IMR-90 (cell line): ENCODE measurements around the gene RERE. TPM values are rescaled to one million over a fixed set of nuclear protein-coding genes. Genes with fewer than 3 reads are reported as not detected.
A peak's percentile ranks its signal among the peaks of the same experiment; 100 is the strongest.

ENCODE experiments used
- ATAC-seq: fragments of 200-7000 bp; cut with Tn5 transposase; 2 replicates; pipeline ENCODE4 v1.9.1; 2020; ENCODE audit warnings: low read depth, mild to moderate bottlenecking, moderate library complexity
- BruUV-seq: library from RNA; stranded (reverse); fragments of 400-500 nt; replicated peaks from 2 replicates; lab custom pipeline; 2021; lab: Mats Ljungman, UMichigan
- CTCF ChIA-PET: fragments of 300-600 bp; formaldehyde crosslinking; extraction: SDS; loops from one replicate; lab custom pipeline; 2021; ENCODE audit warnings: antibody characterized with exemption; lab: Yijun Ruan, JAX
- POLR2A ChIA-PET: fragments of 300-600 bp; sonication (Branson Sonifier 250); formaldehyde crosslinking; loops from one replicate; lab custom pipeline; 2022; ENCODE audit warnings: antibody characterized with exemption; ENCODE audit not compliant: unreplicated experiment; lab: Charles Lee
- DNase-seq: peaks from one replicate; pipeline ENCODE4 v3.0.0; 2013
- H2AFZ ChIP-seq: replicated peaks from 2 replicates; pipeline ENCODE3; 2013; ENCODE audit warnings: low read length, mild to moderate bottlenecking; ENCODE audit not compliant: poor library complexity
- H2AK5ac ChIP-seq: 2 replicates; pipeline ENCODE4 v1.6.1; 2013; ENCODE audit warnings: low read depth, low read length, inconsistent platforms
- H2AK9ac ChIP-seq: replicated peaks from 2 replicates; pipeline ENCODE3; 2013; ENCODE audit warnings: mild to moderate bottlenecking, low read depth, low read length, moderate library complexity; ENCODE audit not compliant: poor library complexity
- H2BK120ac ChIP-seq: 2 replicates; pipeline ENCODE4 v1.6.1; 2013; ENCODE audit warnings: low read depth, low read length, inconsistent platforms
- H2BK15ac ChIP-seq: 3 replicates; pipeline ENCODE4 v1.6.1; 2013; ENCODE audit warnings: low read depth, low read length, inconsistent platforms
- H2BK20ac ChIP-seq: 2 replicates; pipeline ENCODE4 v1.6.1; 2013; ENCODE audit warnings: low read depth, mild to moderate bottlenecking, inconsistent platforms, low read length, moderate library complexity
- H2BK5ac ChIP-seq: 2 replicates; pipeline ENCODE4 v1.6.1; 2013; ENCODE audit warnings: mild to moderate bottlenecking, low read depth, low read length, inconsistent platforms; ENCODE audit not compliant: poor library complexity, severe bottlenecking
- H3K14ac ChIP-seq: replicated peaks from 2 replicates; pipeline ENCODE4 v1.6.1; 2013; ENCODE audit warnings: low read depth, low read length, inconsistent platforms
- H3K18ac ChIP-seq: 2 replicates; pipeline ENCODE4 v1.6.1; 2013; ENCODE audit warnings: low read depth, low read length, control low read depth
- H3K23ac ChIP-seq: 2 replicates; pipeline ENCODE4 v1.6.1; 2013; ENCODE audit warnings: low read depth, low read length, inconsistent platforms
- H3K27ac ChIP-seq: 2 replicates; pipeline ENCODE4 v1.5.1; 2013; ENCODE audit warnings: mild to moderate bottlenecking, control low read depth, low read length; ENCODE audit not compliant: insufficient read depth
- H3K27me3 ChIP-seq: 2 replicates; pipeline ENCODE4 v1.6.1; 2013; ENCODE audit warnings: low read length; ENCODE audit not compliant: control insufficient read depth, insufficient read depth
- H3K36me3 ChIP-seq: 2 replicates; pipeline ENCODE4 v1.6.1; 2013; ENCODE audit warnings: low read length, mixed read lengths; ENCODE audit not compliant: control insufficient read depth, insufficient read depth
- H3K4ac ChIP-seq: 2 replicates; pipeline ENCODE4 v1.6.1; 2013; ENCODE audit warnings: low read depth, low read length, inconsistent platforms
- H3K4me1 ChIP-seq: 2 replicates; pipeline ENCODE4 v1.6.1; 2013; ENCODE audit warnings: low read length, mixed read lengths; ENCODE audit not compliant: control insufficient read depth, insufficient read depth
- H3K4me2 ChIP-seq: 2 replicates; pipeline ENCODE4 v1.6.1; 2013; ENCODE audit warnings: low read depth, mild to moderate bottlenecking, control low read depth, low read length, moderate library complexity
- H3K4me3 ChIP-seq: 2 replicates; pipeline ENCODE4 v1.5.1; 2013; ENCODE audit warnings: low read depth, mild to moderate bottlenecking, control low read depth, low read length, moderate library complexity; ENCODE audit not compliant: insufficient read depth
- H3K56ac ChIP-seq: 2 replicates; pipeline ENCODE4 v1.6.1; 2013; ENCODE audit warnings: low read length, inconsistent platforms; ENCODE audit not compliant: insufficient read depth; ENCODE audit errors: extremely low read depth
- H3K79me1 ChIP-seq, 2 experiments: 2 replicates each; pipeline ENCODE4 v1.6.1; 2013; ENCODE audit warnings: low read length in 2 of 2, inconsistent platforms in 1 of 2, low read depth in 1 of 2
- H3K9ac ChIP-seq: 2 replicates; pipeline ENCODE4 v1.6.1; 2013; ENCODE audit warnings: low read depth, low read length, control low read depth
- H3K9me1 ChIP-seq: 2 replicates; pipeline ENCODE4 v1.6.1; 2013; ENCODE audit warnings: low read length, inconsistent platforms; ENCODE audit not compliant: insufficient read depth
- H3K9me3 ChIP-seq: 2 replicates; pipeline ENCODE4 v1.6.1; 2013; ENCODE audit warnings: low read length; ENCODE audit not compliant: control insufficient read depth, insufficient read depth
- H4K20me1 ChIP-seq: 2 replicates; pipeline ENCODE4 v1.6.1; 2013; ENCODE audit warnings: low read length, inconsistent platforms; ENCODE audit not compliant: insufficient read depth
- H4K5ac ChIP-seq: 2 replicates; pipeline ENCODE4 v1.6.1; 2013; ENCODE audit warnings: mild to moderate bottlenecking, low read depth, low read length, control low read depth
- H4K8ac ChIP-seq, 2 experiments: 2 replicates each; pipeline ENCODE4 v1.6.1; 2013; ENCODE audit warnings: low read depth in 2 of 2, low read length in 2 of 2, control low read depth in 1 of 2, inconsistent platforms in 1 of 2
- H4K91ac ChIP-seq: 2 replicates; pipeline ENCODE4 v1.6.1; 2013; ENCODE audit warnings: low read depth, low read length, inconsistent platforms; ENCODE audit not compliant: insufficient read depth
- BHLHE40 ChIP-seq: fragments of 150-350 bp; IDR thresholded peaks from 2 replicates; pipeline ENCODE4 v1.6.1; 2016; ENCODE audit warnings: mild to moderate bottlenecking, low read depth, low read length
- CEBPB ChIP-seq: IDR thresholded peaks from 2 replicates; pipeline ENCODE4 v1.6.1; 2012; ENCODE audit warnings: low read depth, low read length, improper control_type of control experiment
- FOS ChIP-seq: fragments of 150-350 bp; IDR thresholded peaks from 2 replicates; pipeline ENCODE4 v1.6.1; 2016; ENCODE audit warnings: low read depth, low read length
- MAZ ChIP-seq: IDR thresholded peaks from 2 replicates; pipeline ENCODE4 v1.6.1; 2012; ENCODE audit warnings: low read depth, mild to moderate bottlenecking, low read length, improper control_type of control experiment, moderate library complexity, borderline replicate concordance
- POLR2A ChIP-seq: IDR thresholded peaks from 2 replicates; pipeline ENCODE4 v1.6.1; 2012; ENCODE audit warnings: mild to moderate bottlenecking, low read depth, low read length
- RCOR1 ChIP-seq: IDR thresholded peaks from 2 replicates; pipeline ENCODE4 v1.6.1; 2012; ENCODE audit warnings: mild to moderate bottlenecking, low read length, improper control_type of control experiment; ENCODE audit not compliant: insufficient replicate concordance
- RFX5 ChIP-seq: IDR thresholded peaks from 2 replicates; pipeline ENCODE4 v1.8.0; 2012; ENCODE audit warnings: low read depth, mild to moderate bottlenecking, low read length, moderate library complexity
- SMC3 ChIP-seq: fragments of 150-350 bp; IDR thresholded peaks from 2 replicates; pipeline ENCODE4 v1.6.1; 2016; ENCODE audit warnings: low read depth, mild to moderate bottlenecking, antibody characterized with exemption, low read length, moderate library complexity
- WGBS, 2 experiments: methylation state at CpG; one replicate each; pipeline versions ENCODE4 v1.1.5 to v1.1.7; 2013; ENCODE audit warnings: missing lambda C conversion rate in 2 of 2; ENCODE audit not compliant: insufficient read length in 1 of 2; ENCODE audit errors: extremely low coverage in 2 of 2; 5-methylcytosine and 5-hydroxymethylcytosine counted together
- dilution Hi-C: fragments of 300-500 bp; cut with HindIII; formaldehyde crosslinking; loops from one replicate; pipeline ENCODE4 v1.14.3; 2018; ENCODE audit warnings: low sequenced_read_pairs; ENCODE audit not compliant: unreplicated experiment
- in situ Hi-C: fragments of 300-500 bp; cut with MboI; formaldehyde crosslinking; loops from 3 replicates; pipeline ENCODE4 v1.14.3; 2019; ENCODE audit warnings: low sequenced_read_pairs, inconsistent platforms, mixed read lengths
- intact Hi-C: fragments of 100-400 bp; cut with micrococcal nuclease; formaldehyde crosslinking; loops from 2 replicates; pipeline ENCODE4 v1.10.0; 2022
- polyA plus RNA-seq, 3 experiments: library from polyadenylated mRNA; depleted of rRNA; stranded (reverse); fragments of >200 nt; gene quantifications; 2 replicates each; pipeline ENCODE4 v1.2.3, GENCODE V29; 2012; ENCODE audit warnings: low replicate concordance in 1 of 3
- total RNA-seq: library from RNA; depleted of rRNA; stranded (reverse); fragments of >200 nt; gene quantifications from 2 replicates; pipeline ENCODE4 v1.2.3, GENCODE V29; 2012
- TF ChIP-seq, protein P1 (sequence below): conservative IDR thresholded peaks from 2 replicates; pipeline ENCODE4 v1.5.1; 2012; ENCODE audit warnings: mild to moderate bottlenecking, low read depth, low read length, improper control_type of control experiment

The RERE gene
- total and polyA plus RNA-seq, 2 of the 4 experiments (the other 2 are of a cell fraction) = 11.5 to 25.1 TPM

- peaks cover 39 to 58% of the 10 kb centered on the region in 2 experiments for H3K79me1 ChIP-seq
- no peak overlapping the region for H2AFZ ChIP-seq
- 0 out of 2 replicates have a peak, but pooled peaks cover 5% of the 10 kb centered on the region for H3K9me1 ChIP-seq
- no peak overlapping the region for H4K8ac ChIP-seq
- H3K36me3 ChIP-seq = peaks cover 93% of the 10 kb centered on the region
- no peak overlapping the region for H3K9ac ChIP-seq
- no peak overlapping the region for H2BK20ac ChIP-seq
- H4K5ac ChIP-seq = no peak overlapping the region
- ATAC-seq (no peak), DNase-seq (no peak)
- H3K27me3 ChIP-seq = no peaks in the 10 kb centered on the region
- H3K14ac ChIP-seq = no peak overlapping the region
- dilution Hi-C loops = no loop called here
- BruUV-seq = no TSS peak
- H3K18ac ChIP-seq = no peak overlapping the region
- CTCF ChIA-PET = no interaction called here
- H3K9me3 ChIP-seq = no peaks in the 10 kb centered on the region
- intact Hi-C loops = no loop called here
- peak overlapping the region; percentile 23 for H2AK9ac ChIP-seq
- TF ChIP-seq CEBPB (no peak), FOS (no peak), POLR2A (no peak), MAZ (no peak), RFX5 (no peak), RCOR1 (no peak), SMC3 (no peak), BHLHE40 (no peak)
- TF ChIP-seq, protein P1, sequence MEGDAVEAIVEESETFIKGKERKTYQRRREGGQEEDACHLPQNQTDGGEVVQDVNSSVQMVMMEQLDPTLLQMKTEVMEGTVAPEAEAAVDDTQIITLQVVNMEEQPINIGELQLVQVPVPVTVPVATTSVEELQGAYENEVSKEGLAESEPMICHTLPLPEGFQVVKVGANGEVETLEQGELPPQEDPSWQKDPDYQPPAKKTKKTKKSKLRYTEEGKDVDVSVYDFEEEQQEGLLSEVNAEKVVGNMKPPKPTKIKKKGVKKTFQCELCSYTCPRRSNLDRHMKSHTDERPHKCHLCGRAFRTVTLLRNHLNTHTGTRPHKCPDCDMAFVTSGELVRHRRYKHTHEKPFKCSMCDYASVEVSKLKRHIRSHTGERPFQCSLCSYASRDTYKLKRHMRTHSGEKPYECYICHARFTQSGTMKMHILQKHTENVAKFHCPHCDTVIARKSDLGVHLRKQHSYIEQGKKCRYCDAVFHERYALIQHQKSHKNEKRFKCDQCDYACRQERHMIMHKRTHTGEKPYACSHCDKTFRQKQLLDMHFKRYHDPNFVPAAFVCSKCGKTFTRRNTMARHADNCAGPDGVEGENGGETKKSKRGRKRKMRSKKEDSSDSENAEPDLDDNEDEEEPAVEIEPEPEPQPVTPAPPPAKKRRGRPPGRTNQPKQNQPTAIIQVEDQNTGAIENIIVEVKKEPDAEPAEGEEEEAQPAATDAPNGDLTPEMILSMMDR = 0 out of 2 replicates have a peak, but pooled peaks have one; percentile 4
- WGBS, 2 experiments = 93% methylated on average over 12 of the region's 26 CpGs; no CpG with 5 or more reads in 1 of the 2 experiments
- H3K4me1 ChIP-seq = peaks cover 3% of the 10 kb centered on the region; the same call in 1 of the 2 replicates
- no peak overlapping the region for H2BK5ac ChIP-seq
- no peak overlapping the region for H3K4me3 ChIP-seq
- no peak overlapping the region for H2BK15ac ChIP-seq
- H2BK120ac ChIP-seq = no peak overlapping the region
- H3K27ac ChIP-seq = no peak overlapping the region
- in situ Hi-C loops = no loop called here
- H2AK5ac ChIP-seq = no peak overlapping the region
- peaks cover 49% of the 10 kb centered on the region for H4K20me1 ChIP-seq
- no peak overlapping the region for H3K4ac ChIP-seq
- H4K91ac ChIP-seq = no peak overlapping the region
- H3K56ac ChIP-seq = no peak overlapping the region
- POLR2A ChIA-PET = no interaction called here
- H3K4me2 ChIP-seq = no peak overlapping the region
- no peak overlapping the region for H3K23ac ChIP-seq
Observed at GRCh38 chr1:8358897-8359616, 458.4 kb downstream of the RERE start.
